ENCODE measurements around the gene CATSPER3. TPM values are rescaled to one million over a fixed set of nuclear protein-coding genes. Genes with fewer than 3 reads are reported as not detected.

The CATSPER3 gene
- total RNA-seq, 1 donor from 2014 or later = 0.39 TPM

GRCh38 chr5:135013445-135013844 is 45.7 kb downstream of the CATSPER3 start:
- Mint-ChIP-seq H3K36me3 (ENCODE audit: low read depth, unreplicated experiment) (peaks cover 3% of the 10 kb centered on the region), H3K9me3 (ENCODE audit: unreplicated experiment) (peaks cover 6% of the 10 kb centered on the region), H3K4me1 (ENCODE audit: low read depth, unreplicated experiment) (no peaks in the 10 kb centered on the region), H3K27ac (ENCODE audit: unreplicated experiment) (no peak overlapping the region), H3K27me3 (ENCODE audit: low read depth, unreplicated experiment) (peaks cover 76% of the 10 kb centered on the region), H3K4me3 (ENCODE audit: unreplicated experiment) (no peak overlapping the region)
- peaks cover 8% of the 10 kb centered on the region for H3K27me3 ChIP-seq (ENCODE audit: insufficient read depth, low read length)
- no peak overlapping the region for H2AFZ ChIP-seq (ENCODE audit: low read depth, low read length)
- no peaks in the 10 kb centered on the region for H3K9me3 ChIP-seq (ENCODE audit: insufficient read depth, low read depth, low read length)
- no peak overlapping the region for H3K27ac ChIP-seq (ENCODE audit: low read depth, low read length)
- H3K4me1 ChIP-seq (ENCODE audit: insufficient read depth, low read length) = no peaks in the 10 kb centered on the region
- DNase-seq (ENCODE audit: low read depth) (no peak), FAIRE-seq (no peak)
- H3K36me3 ChIP-seq (ENCODE audit: insufficient read depth, low read length) = no peaks in the 10 kb centered on the region
- H3K79me2 ChIP-seq (ENCODE audit: insufficient read depth, low read length) = no peaks in the 10 kb centered on the region
- TF ChIP-seq, protein P1, sequence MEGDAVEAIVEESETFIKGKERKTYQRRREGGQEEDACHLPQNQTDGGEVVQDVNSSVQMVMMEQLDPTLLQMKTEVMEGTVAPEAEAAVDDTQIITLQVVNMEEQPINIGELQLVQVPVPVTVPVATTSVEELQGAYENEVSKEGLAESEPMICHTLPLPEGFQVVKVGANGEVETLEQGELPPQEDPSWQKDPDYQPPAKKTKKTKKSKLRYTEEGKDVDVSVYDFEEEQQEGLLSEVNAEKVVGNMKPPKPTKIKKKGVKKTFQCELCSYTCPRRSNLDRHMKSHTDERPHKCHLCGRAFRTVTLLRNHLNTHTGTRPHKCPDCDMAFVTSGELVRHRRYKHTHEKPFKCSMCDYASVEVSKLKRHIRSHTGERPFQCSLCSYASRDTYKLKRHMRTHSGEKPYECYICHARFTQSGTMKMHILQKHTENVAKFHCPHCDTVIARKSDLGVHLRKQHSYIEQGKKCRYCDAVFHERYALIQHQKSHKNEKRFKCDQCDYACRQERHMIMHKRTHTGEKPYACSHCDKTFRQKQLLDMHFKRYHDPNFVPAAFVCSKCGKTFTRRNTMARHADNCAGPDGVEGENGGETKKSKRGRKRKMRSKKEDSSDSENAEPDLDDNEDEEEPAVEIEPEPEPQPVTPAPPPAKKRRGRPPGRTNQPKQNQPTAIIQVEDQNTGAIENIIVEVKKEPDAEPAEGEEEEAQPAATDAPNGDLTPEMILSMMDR (IDR thresholded peaks at IDR 0.05; ENCODE audit: insufficient read depth, low read depth, low read length) = no peak
- TF ChIP-seq EZH2 (IDR thresholded peaks at IDR 0.05; ENCODE audit: insufficient read depth, low read length) = no peak
- no peak overlapping the region for H3K4me3 ChIP-seq (ENCODE audit: insufficient read depth, low read depth, low read length)
- H3K9ac ChIP-seq (ENCODE audit: low read length) = no peak overlapping the region
- H4K20me1 ChIP-seq (ENCODE audit: insufficient read depth, low read length) = no peaks in the 10 kb centered on the region
- no peak overlapping the region for H3K4me2 ChIP-seq (ENCODE audit: low read length)

DNA sequence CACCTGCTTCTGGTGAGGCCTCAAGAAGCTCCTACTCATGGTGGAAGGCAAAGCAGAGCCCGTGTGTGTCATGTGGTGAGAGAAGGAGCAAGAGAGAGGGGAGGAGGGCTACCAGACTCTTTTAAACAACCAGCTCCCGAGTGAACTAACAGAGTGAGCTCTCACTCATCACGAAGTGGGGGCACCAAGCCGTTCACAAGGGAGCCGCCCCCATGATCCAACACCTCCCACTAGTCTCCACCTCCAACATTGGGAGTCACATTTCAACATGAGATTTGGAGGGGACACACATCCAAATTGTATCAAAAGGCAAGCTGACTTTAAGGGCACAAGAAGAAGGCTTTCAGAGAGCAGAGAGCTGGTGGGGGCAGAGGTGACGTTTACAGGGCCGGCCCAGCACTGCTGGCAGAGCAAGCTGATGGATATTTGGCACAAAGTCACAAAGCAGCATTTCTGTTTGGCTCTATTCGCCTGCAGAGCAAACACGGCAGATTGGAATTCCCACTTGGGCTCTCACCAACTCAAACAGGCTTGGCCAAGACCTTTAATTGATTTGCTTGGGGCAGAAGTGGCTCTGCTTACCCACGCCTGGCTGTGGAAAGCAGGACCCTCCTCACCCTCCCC is 46.4 kb downstream of the CATSPER3 start:
- Histone ChIP-seq H3K27me3 (ENCODE audit: insufficient read depth, low read length) (peaks cover 14% of the 10 kb centered on the region), H3K4me1 (ENCODE audit: insufficient read depth, low read length) (no peaks in the 10 kb centered on the region), H3K4me3 (ENCODE audit: insufficient read depth, low read depth, low read length) (no peak overlapping the region), H3K27ac (ENCODE audit: low read depth, low read length) (no peak overlapping the region), H2AFZ (ENCODE audit: low read depth, low read length) (no peak overlapping the region), H3K36me3 (ENCODE audit: insufficient read depth, low read length) (no peaks in the 10 kb centered on the region), H3K4me2 (ENCODE audit: low read length) (no peak overlapping the region), H3K9ac (ENCODE audit: low read length) (no peak overlapping the region), H4K20me1 (ENCODE audit: insufficient read depth, low read length) (no peaks in the 10 kb centered on the region), H3K79me2 (ENCODE audit: insufficient read depth, low read length) (no peaks in the 10 kb centered on the region), H3K9me3 (ENCODE audit: insufficient read depth, low read depth, low read length) (no peaks in the 10 kb centered on the region)
- no peak overlapping the region for H3K27ac Mint-ChIP-seq (ENCODE audit: unreplicated experiment)
- peak; percentile 32 for DNase-seq (ENCODE audit: low read depth)
- H3K9me3 Mint-ChIP-seq (ENCODE audit: unreplicated experiment) = peaks cover 6% of the 10 kb centered on the region
- peaks cover 76% of the 10 kb centered on the region for H3K27me3 Mint-ChIP-seq (ENCODE audit: low read depth, unreplicated experiment)
- H3K36me3 Mint-ChIP-seq (ENCODE audit: low read depth, unreplicated experiment) = peaks cover 3% of the 10 kb centered on the region
- TF ChIP-seq, protein P1 (IDR thresholded peaks at IDR 0.05; ENCODE audit: insufficient read depth, low read depth, low read length) = no peak
- no peak for TF ChIP-seq EZH2 (IDR thresholded peaks at IDR 0.05; ENCODE audit: insufficient read depth, low read length)
- no peak overlapping the region for H3K4me3 Mint-ChIP-seq (ENCODE audit: unreplicated experiment)
- no peaks in the 10 kb centered on the region for H3K4me1 Mint-ChIP-seq (ENCODE audit: low read depth, unreplicated experiment)
- no peak for FAIRE-seq

DNA sequence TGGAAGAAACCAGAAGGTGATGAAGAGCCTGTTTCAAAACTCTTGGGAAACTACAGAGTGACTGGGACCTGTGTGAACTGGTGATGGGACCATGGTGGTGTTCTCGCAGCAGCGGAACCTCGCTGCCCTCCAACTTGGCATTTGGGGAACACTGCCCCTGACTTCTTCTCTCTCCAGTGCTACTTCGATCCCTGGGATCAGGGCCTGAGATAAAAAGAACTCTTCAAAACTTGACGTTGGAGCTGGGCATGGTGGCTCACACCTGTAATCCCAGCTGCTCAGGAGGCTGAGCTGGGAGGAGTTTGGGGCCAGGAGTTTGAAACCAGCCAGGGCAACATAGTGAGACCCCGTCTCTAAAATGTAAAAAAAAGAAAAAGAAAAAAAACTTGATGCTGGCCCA is 48.2 kb downstream of the CATSPER3 start:
- H3K27me3 Mint-ChIP-seq (ENCODE audit: low read depth, unreplicated experiment) = peaks cover 78% of the 10 kb centered on the region
- no peak overlapping the region for H3K4me3 ChIP-seq (ENCODE audit: insufficient read depth, low read depth, low read length)
- no peak overlapping the region for H3K4me2 ChIP-seq (ENCODE audit: low read length)
- no peak for TF ChIP-seq EZH2 (IDR thresholded peaks at IDR 0.05; ENCODE audit: insufficient read depth, low read length)
- TF ChIP-seq, protein P1 (IDR thresholded peaks at IDR 0.05; ENCODE audit: insufficient read depth, low read depth, low read length) = no peak
- no peak overlapping the region for H3K27ac Mint-ChIP-seq (ENCODE audit: unreplicated experiment)
- H3K36me3 ChIP-seq (ENCODE audit: insufficient read depth, low read length) = no peaks in the 10 kb centered on the region
- FAIRE-seq (no peak), DNase-seq (ENCODE audit: low read depth) (no peak)
- H2AFZ ChIP-seq (ENCODE audit: low read depth, low read length) = no peak overlapping the region
- no peak overlapping the region for H3K27ac ChIP-seq (ENCODE audit: low read depth, low read length)
- H3K9me3 ChIP-seq (ENCODE audit: insufficient read depth, low read depth, low read length) = no peaks in the 10 kb centered on the region
- H4K20me1 ChIP-seq (ENCODE audit: insufficient read depth, low read length) = no peaks in the 10 kb centered on the region
- H3K4me1 Mint-ChIP-seq (ENCODE audit: low read depth, unreplicated experiment) = no peaks in the 10 kb centered on the region
- peaks cover 20% of the 10 kb centered on the region for H3K27me3 ChIP-seq (ENCODE audit: insufficient read depth, low read length)
- H3K4me1 ChIP-seq (ENCODE audit: insufficient read depth, low read length) = no peaks in the 10 kb centered on the region
- no peak overlapping the region for H3K9ac ChIP-seq (ENCODE audit: low read length)
- peaks cover 3% of the 10 kb centered on the region for H3K9me3 Mint-ChIP-seq (ENCODE audit: unreplicated experiment)
- no peak overlapping the region for H3K4me3 Mint-ChIP-seq (ENCODE audit: unreplicated experiment)
- H3K79me2 ChIP-seq (ENCODE audit: insufficient read depth, low read length) = no peaks in the 10 kb centered on the region
- H3K36me3 Mint-ChIP-seq (ENCODE audit: low read depth, unreplicated experiment) = peaks cover 3% of the 10 kb centered on the region

Measured in astrocyte (in vitro differentiated cells and primary cell).